Smooth muscle cell (in vitro differentiated cells): ENCODE results near the gene MAP6. TPM values are rescaled to one million over a fixed set of nuclear protein-coding genes. Genes with fewer than 3 reads are reported as not detected.
A peak's percentile ranks its signal among the peaks of the same experiment; 100 is the strongest.

Experiments
- DNase-seq: peaks from one replicate; lab custom pipeline; 2025; ENCODE audit not compliant: unreplicated experiment; lab: John Stamatoyannopoulos, UW
- H2AFZ ChIP-seq: fragments of 200-600 bp; sonication (generic); 2 replicates; pipeline ENCODE4 v1.6.0; 2016; ENCODE audit warnings: antibody characterized with exemption, low read depth, mild to moderate bottlenecking
- H3F3A ChIP-seq: fragments of 200-600 bp; sonication (generic); 2 replicates; pipeline ENCODE4 v1.6.0; 2017; ENCODE audit warnings: antibody characterized with exemption, low read depth
- H3K27ac ChIP-seq: fragments of 200-600 bp; sonication (generic); 2 replicates; pipeline ENCODE4 v1.5.1; 2016; ENCODE audit warnings: low read depth, mild to moderate bottlenecking
- H3K27me3 ChIP-seq: fragments of 200-600 bp; sonication (generic); 2 replicates; pipeline ENCODE4 v1.6.1; 2016; ENCODE audit warnings: low read depth, mild to moderate bottlenecking
- H3K36me3 ChIP-seq: fragments of 200-600 bp; sonication (generic); 2 replicates; pipeline ENCODE4 v1.5.1; 2016; ENCODE audit warnings: low read depth
- H3K4me1 ChIP-seq: fragments of 200-600 bp; sonication (generic); 2 replicates; pipeline ENCODE4 v1.5.1; 2016; ENCODE audit warnings: low read depth
- H3K4me2 ChIP-seq: fragments of 200-600 bp; sonication (generic); 2 replicates; pipeline ENCODE4 v1.6.0; 2016; ENCODE audit warnings: mild to moderate bottlenecking
- H3K4me3 ChIP-seq: fragments of 200-600 bp; sonication (generic); 2 replicates; pipeline ENCODE4 v1.5.1; 2016; ENCODE audit warnings: mild to moderate bottlenecking
- H3K79me2 ChIP-seq: fragments of 200-600 bp; sonication (generic); 2 replicates; pipeline ENCODE4 v1.6.0; 2016; ENCODE audit warnings: low read depth, mild to moderate bottlenecking
- H3K9ac ChIP-seq: fragments of 200-600 bp; sonication (generic); 2 replicates; pipeline ENCODE4 v1.6.0; 2016; ENCODE audit warnings: low read depth
- H3K9me3 ChIP-seq: fragments of 200-600 bp; sonication (generic); replicated peaks from 2 replicates; pipeline ENCODE4 v1.5.1; 2016; ENCODE audit warnings: low read depth
- H4K20me1 ChIP-seq: fragments of 200-600 bp; sonication (generic); 2 replicates; pipeline ENCODE4 v1.6.0; 2016; ENCODE audit warnings: low read depth
- WGBS: methylation state at CpG from one replicate; pipeline ENCODE4 v1.1.7; 2016; ENCODE audit warnings: low lambda C conversion rate; 5-methylcytosine and 5-hydroxymethylcytosine counted together
- polyA plus RNA-seq: library from polyadenylated mRNA; unstranded; fragments of >200 nt; fragmentation: Nextera tagmentation; extraction: Ambion mirVana; gene quantifications from 2 replicates; pipeline ENCODE4 v1.2.1, GENCODE V29; 2016
- total RNA-seq: library from RNA; depleted of rRNA; stranded (reverse); fragments of >200 nt; gene quantifications from 2 replicates; pipeline ENCODE4 v1.2.3, GENCODE V29; 2014
- TF ChIP-seq, protein P1 (sequence below): fragments of 200-600 bp; sonication (generic); IDR thresholded peaks from 2 replicates; pipeline ENCODE4 v1.5.1; 2017; ENCODE audit warnings: borderline replicate concordance, mild to moderate bottlenecking, antibody characterized with exemption; ENCODE audit not compliant: insufficient read depth, poor library complexity, severe bottlenecking

MAP6 gene
- total and polyA plus RNA-seq, 2 experiments from 2014 or later: 0.22 to 0.43 TPM

DNA sequence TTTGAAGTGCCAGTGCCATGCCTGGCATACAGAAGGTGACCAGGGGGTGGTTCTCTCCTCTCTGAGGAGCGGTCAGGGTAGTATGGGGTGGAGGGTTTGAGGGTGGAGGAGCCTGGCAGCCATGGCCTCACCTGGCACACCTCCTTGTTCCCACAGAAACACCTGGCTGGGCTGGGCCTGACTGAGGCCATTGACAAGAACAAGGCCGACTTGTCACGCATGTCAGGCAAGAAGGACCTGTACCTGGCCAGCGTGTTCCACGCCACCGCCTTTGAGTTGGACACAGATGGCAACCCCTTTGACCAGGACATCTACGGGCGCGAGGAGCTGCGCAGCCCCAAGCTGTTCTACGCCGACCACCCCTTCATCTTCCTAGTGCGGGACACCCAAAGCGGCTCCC is 97.2 kb downstream of the MAP6 start:
- H3K79me2 ChIP-seq: peaks cover 46% of the 10 kb centered on the region
- H3K27me3 ChIP-seq: no peaks in the 10 kb centered on the region
- H3F3A ChIP-seq: peaks cover 85% of the 10 kb centered on the region
- no peak for DNase-seq
- no peak overlapping the region for H2AFZ ChIP-seq
- peak overlapping the region; percentile 27 for H3K27ac ChIP-seq
- H3K9me3 ChIP-seq: no peaks in the 10 kb centered on the region
- no peak overlapping the region for H3K4me3 ChIP-seq
- H3K9ac ChIP-seq: no peak overlapping the region
- peaks cover 16% of the 10 kb centered on the region for H3K36me3 ChIP-seq
- no peaks in the 10 kb centered on the region for H3K4me1 ChIP-seq
- TF ChIP-seq, protein P1, sequence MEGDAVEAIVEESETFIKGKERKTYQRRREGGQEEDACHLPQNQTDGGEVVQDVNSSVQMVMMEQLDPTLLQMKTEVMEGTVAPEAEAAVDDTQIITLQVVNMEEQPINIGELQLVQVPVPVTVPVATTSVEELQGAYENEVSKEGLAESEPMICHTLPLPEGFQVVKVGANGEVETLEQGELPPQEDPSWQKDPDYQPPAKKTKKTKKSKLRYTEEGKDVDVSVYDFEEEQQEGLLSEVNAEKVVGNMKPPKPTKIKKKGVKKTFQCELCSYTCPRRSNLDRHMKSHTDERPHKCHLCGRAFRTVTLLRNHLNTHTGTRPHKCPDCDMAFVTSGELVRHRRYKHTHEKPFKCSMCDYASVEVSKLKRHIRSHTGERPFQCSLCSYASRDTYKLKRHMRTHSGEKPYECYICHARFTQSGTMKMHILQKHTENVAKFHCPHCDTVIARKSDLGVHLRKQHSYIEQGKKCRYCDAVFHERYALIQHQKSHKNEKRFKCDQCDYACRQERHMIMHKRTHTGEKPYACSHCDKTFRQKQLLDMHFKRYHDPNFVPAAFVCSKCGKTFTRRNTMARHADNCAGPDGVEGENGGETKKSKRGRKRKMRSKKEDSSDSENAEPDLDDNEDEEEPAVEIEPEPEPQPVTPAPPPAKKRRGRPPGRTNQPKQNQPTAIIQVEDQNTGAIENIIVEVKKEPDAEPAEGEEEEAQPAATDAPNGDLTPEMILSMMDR: no peak
- H4K20me1 ChIP-seq: peaks cover 93% of the 10 kb centered on the region
- WGBS: over 99% methylated on average over 14 of the region's 14 CpGs
- H3K4me2 ChIP-seq: no peak overlapping the region

DNA sequence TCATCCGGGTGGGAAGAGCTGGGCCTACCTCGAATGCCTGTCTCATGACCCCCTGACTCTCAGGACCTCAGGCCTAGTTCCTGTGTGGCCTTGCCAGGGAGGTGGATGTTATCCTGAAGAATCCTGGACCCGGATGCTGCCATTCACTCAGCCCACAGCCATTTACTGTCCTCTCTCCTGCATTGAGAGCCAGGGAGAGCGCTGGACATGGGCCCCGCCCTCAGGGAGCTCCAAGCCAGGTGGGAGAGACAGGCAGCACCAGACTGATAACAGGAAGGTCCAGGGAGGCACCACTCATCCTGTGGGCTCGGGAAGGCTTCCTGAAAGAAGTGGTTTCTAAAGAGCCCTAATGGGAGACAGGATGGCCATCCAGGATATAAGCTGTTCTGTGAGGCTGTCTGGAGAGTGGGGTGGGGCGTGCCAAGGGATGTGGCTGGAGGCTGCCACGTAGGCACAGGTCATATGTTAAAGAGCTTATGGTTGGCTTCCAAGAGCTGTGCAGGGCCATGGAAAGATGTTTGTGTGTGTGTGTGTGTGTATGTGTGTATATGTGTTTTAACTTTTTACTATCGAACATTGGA is 98.2 kb downstream of the MAP6 start:
- Histone ChIP-seq H3F3A (peaks cover 88% of the 10 kb centered on the region), H3K4me3 (no peak overlapping the region), H3K9me3 (no peaks in the 10 kb centered on the region), H3K79me2 (peaks cover 56% of the 10 kb centered on the region), H3K36me3 (peaks cover 16% of the 10 kb centered on the region), H3K4me2 (no peak overlapping the region), H3K4me1 (peaks cover 7% of the 10 kb centered on the region), H3K27ac (peak overlapping the region; percentile 42), H3K27me3 (no peaks in the 10 kb centered on the region), H3K9ac (no peak overlapping the region), H2AFZ (no peak overlapping the region), H4K20me1 (peaks cover 100% of the 10 kb centered on the region)
- TF ChIP-seq, protein P1: no peak
- 85% methylated on average over 9 of the region's 9 CpGs for WGBS
- no peak for DNase-seq

DNA sequence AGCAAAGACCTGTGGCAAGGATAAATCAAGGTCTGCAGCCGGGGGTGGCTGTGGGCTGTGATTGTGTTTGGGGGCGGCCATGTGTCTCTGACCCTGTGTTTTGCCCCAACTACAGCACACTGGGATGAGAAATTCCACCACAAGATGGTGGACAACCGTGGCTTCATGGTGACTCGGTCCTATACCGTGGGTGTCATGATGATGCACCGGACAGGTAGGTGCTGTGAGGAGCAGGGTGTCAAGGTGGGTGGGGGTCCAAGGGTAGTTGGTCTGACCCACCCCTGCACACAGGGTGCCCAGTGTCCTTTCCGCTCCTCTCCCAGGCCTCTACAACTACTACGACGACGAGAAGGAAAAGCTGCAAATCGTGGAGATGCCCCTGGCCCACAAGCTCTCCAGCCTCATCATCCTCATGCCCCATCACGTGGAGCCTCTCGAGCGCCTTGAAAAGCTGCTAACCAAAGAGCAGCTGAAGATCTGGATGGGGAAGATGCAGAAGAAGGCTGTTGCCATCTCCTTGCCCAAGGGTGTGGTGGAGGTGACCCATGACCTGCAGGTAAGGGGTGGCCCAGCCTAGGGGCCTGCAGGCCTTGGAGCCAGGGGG is 100.1 kb downstream of the MAP6 start:
- Histone ChIP-seq H3K27me3 (no peaks in the 10 kb centered on the region), H3K4me3 (no peak overlapping the region), H3K79me2 (peaks cover 75% of the 10 kb centered on the region), H3F3A (peaks cover 81% of the 10 kb centered on the region), H4K20me1 (peaks cover 100% of the 10 kb centered on the region), H2AFZ (no peak overlapping the region), H3K4me1 (peaks cover 22% of the 10 kb centered on the region), H3K36me3 (peaks cover 16% of the 10 kb centered on the region), H3K27ac (peak overlapping the region; percentile 68), H3K4me2 (no peak overlapping the region), H3K9ac (no peak overlapping the region), H3K9me3 (no peaks in the 10 kb centered on the region)
- DNase-seq: no peak
- TF ChIP-seq, protein P1: no peak
- WGBS: 89% methylated on average over 14 of the region's 14 CpGs

DNA sequence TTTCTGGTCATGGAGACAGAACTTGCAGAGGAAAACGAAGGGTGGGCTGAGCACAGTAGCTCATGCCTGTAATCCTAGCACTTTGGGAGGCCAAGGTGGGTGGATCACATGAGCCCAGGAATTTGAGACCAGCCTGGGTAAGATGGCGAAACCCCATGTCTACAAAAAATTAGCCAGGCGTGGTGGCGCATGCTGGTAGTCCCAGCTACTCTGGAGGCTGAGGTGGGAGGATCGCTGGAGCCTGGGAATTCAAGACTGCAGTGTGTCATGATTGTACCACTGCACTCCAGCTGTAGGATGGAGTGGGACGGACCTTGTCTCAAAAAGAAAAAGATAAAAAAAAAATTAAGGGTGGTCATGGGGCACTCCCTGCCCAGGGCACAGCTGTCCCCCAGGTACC is 100.9 kb downstream of the MAP6 start:
- 82% methylated on average over 6 of the region's 6 CpGs for WGBS
- TF ChIP-seq, protein P1: no peak
- Histone ChIP-seq H3K4me3 (no peak overlapping the region), H3K4me1 (peaks cover 22% of the 10 kb centered on the region), H4K20me1 (peaks cover 100% of the 10 kb centered on the region), H3K27me3 (no peaks in the 10 kb centered on the region), H3K9ac (no peak overlapping the region), H3K36me3 (peaks cover 16% of the 10 kb centered on the region), H3K27ac (peak overlapping the region; percentile 68), H3K79me2 (peaks cover 83% of the 10 kb centered on the region), H3K9me3 (no peaks in the 10 kb centered on the region), H2AFZ (no peak overlapping the region), H3F3A (peaks cover 81% of the 10 kb centered on the region), H3K4me2 (peak overlapping the region; percentile 94)
- DNase-seq: no peak
